Common myeloid progenitor, CD34-positive (primary cell): ENCODE measurements around the gene CRTAP.
"Not testable (repeated sequence)": the region's sequence is repeated elsewhere in the genome, so short reads cannot be mapped to it uniquely, and the experiment has no call there.

Experiments used
- CTCF ChIA-PET: fragments of 350-600 bp; sonication (Branson Sonifier 250); formaldehyde crosslinking; loops from one replicate; lab custom pipeline; 2021; ENCODE audit warnings: antibody characterized with exemption; lab: Charles Lee
- POLR2A ChIA-PET: fragments of 350-600 bp; sonication (Branson Sonifier 250); formaldehyde crosslinking; loops from one replicate; lab custom pipeline; 2021; ENCODE audit warnings: antibody characterized with exemption; lab: Charles Lee
- DNase-seq, 3 donors: peaks; one replicate each; pipeline versions ENCODE4 v3.0.0 to v3.0.0-alpha.2; 2013
- H3K27ac ChIP-seq, 2 experiments: 1 replicate in 1 of 2; 2 replicates in 1 of 2; pipeline ENCODE4 v1.7.0; 2013; ENCODE audit warnings: inconsistent platforms in 2 of 2, low read length in 2 of 2, mild to moderate bottlenecking in 2 of 2, low read depth in 1 of 2, moderate library complexity in 1 of 2; ENCODE audit not compliant: severe bottlenecking in 2 of 2, insufficient read depth in 1 of 2, poor library complexity in 1 of 2
- H3K27me3 ChIP-seq, 5 experiments: replicated peaks in 2 of 5; 1 replicate in 3 of 5; 2 replicates in 2 of 5; pipeline versions ENCODE4 v1.6.1 to v1.7.0; 2013; ENCODE audit warnings: low read length in 4 of 5, mild to moderate bottlenecking in 2 of 5, moderate library complexity in 2 of 5, inconsistent platforms in 1 of 5; ENCODE audit not compliant: insufficient read depth in 5 of 5, control insufficient read depth in 4 of 5
- H3K36me3 ChIP-seq, 4 experiments: 1 replicate in 2 of 4; 2 replicates in 2 of 4; pipeline versions ENCODE4 v1.6.1 to v1.7.0; 2013; ENCODE audit warnings: low read length in 3 of 4, control low read depth in 1 of 4, mild to moderate bottlenecking in 1 of 4; ENCODE audit not compliant: control insufficient read depth in 4 of 4, insufficient read depth in 4 of 4
- H3K4me1 ChIP-seq, 4 experiments: 1 replicate in 3 of 4; 2 replicates in 1 of 4; pipeline versions ENCODE4 v1.6.1 to v1.7.1; 2013; ENCODE audit warnings: low read length in 3 of 4, mild to moderate bottlenecking in 3 of 4, control low read depth in 1 of 4, inconsistent platforms in 1 of 4, moderate library complexity in 1 of 4; ENCODE audit not compliant: control insufficient read depth in 4 of 4, insufficient read depth in 4 of 4; ENCODE audit errors: control extremely low read depth in 1 of 4
- H3K4me3 ChIP-seq, 7 experiments: 1 replicate in 4 of 7; 2 replicates in 3 of 7; pipeline versions ENCODE4 v1.5.1 to v1.7.0; 2013; ENCODE audit warnings: mild to moderate bottlenecking in 7 of 7, low read length in 6 of 7, moderate library complexity in 6 of 7, inconsistent platforms in 2 of 7, low read depth in 2 of 7, control low read depth in 1 of 7; ENCODE audit not compliant: insufficient read depth in 4 of 7, control insufficient read depth in 1 of 7; ENCODE audit errors: extremely low read depth in 1 of 7
- H3K9me3 ChIP-seq, 5 experiments: 1 replicate in 4 of 5; 2 replicates in 1 of 5; pipeline versions ENCODE4 v1.6.1 to v1.7.1; 2013; ENCODE audit warnings: low read length in 4 of 5, mild to moderate bottlenecking in 2 of 5, inconsistent platforms in 1 of 5, low read depth in 1 of 5, moderate library complexity in 1 of 5; ENCODE audit not compliant: control insufficient read depth in 4 of 5, insufficient read depth in 2 of 5; ENCODE audit errors: control extremely low read depth in 1 of 5
- WGBS: methylation state at CpG from one replicate; pipeline ENCODE4 v1.1.5; 2013; ENCODE audit not compliant: insufficient coverage; 5-methylcytosine and 5-hydroxymethylcytosine counted together

CRTAP gene

GRCh38 chr3:33153782-33154181 is 40.0 kb downstream of the CRTAP start:
- Histone ChIP-seq H3K4me1 (peaks cover 0 to 8% (median 5%) of the 10 kb centered on the region in 4 experiments), H3K36me3 (no peaks in the 10 kb centered on the region), H3K4me3 (no peak overlapping the region), H3K27ac (no peak overlapping the region), H3K9me3 (no peaks in the 10 kb centered on the region), H3K27me3 (no peaks in the 10 kb centered on the region)
- 81% methylated on average over 3 of the region's 4 CpGs for WGBS
- ChIA-PET CTCF (no interaction called here), POLR2A (no interaction called here)
- no peak for DNase-seq

DNA sequence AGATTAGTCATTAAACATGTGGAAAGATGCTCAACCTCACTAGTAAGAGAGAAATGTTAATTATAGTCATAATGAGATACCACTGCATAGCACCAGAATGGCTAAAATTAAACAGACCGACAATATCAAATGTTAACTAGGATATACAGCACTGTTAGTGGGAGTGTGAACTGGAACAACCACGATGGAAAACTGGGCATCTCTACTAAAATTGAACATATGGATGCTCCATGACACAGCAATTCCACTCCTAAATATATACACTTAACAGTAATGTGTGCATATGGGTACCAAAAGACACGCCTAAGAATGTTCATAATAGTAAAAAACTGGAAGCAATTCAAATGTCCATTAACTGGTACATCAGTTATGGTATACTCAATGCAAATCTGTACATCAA is 41.5 kb downstream of the CRTAP start:
- H3K4me3 ChIP-seq: no peak overlapping the region
- no CpG with 5 or more reads among the region's 3 CpGs for WGBS
- no peaks in the 10 kb centered on the region for H3K36me3 ChIP-seq
- H3K27me3 ChIP-seq: no peaks in the 10 kb centered on the region
- H3K27ac ChIP-seq: no peak overlapping the region
- DNase-seq: no peak
- CTCF ChIA-PET: no interaction called here
- POLR2A ChIA-PET: no interaction called here
- H3K9me3 ChIP-seq: no peaks in the 10 kb centered on the region
- H3K4me1 ChIP-seq: no peaks in the 10 kb centered on the region

- WGBS: 100% methylated on average over 1 of the region's 4 CpGs
- DNase-seq: no peak
- H3K4me3 ChIP-seq: no peak overlapping the region
- ChIA-PET POLR2A (no interaction called here), CTCF (no interaction called here)
- no peaks in the 10 kb centered on the region for H3K36me3 ChIP-seq
- H3K9me3 ChIP-seq: no peaks in the 10 kb centered on the region
- H3K27ac ChIP-seq: no peak overlapping the region
- no peaks in the 10 kb centered on the region for H3K4me1 ChIP-seq
- no peaks in the 10 kb centered on the region for H3K27me3 ChIP-seq
These were observed 45.4 kb downstream of the CRTAP start for GRCh38 chr3:33159234-33159633.

- no peaks in the 10 kb centered on the region for H3K36me3 ChIP-seq
- 100% methylated on average over 2 of the region's 3 CpGs for WGBS
- H3K27ac ChIP-seq: no peak overlapping the region
- CTCF ChIA-PET: no interaction called here
- no peaks in the 10 kb centered on the region for H3K27me3 ChIP-seq
- DNase-seq: no peak
- no peak overlapping the region for H3K4me3 ChIP-seq
- no peaks in the 10 kb centered on the region for H3K4me1 ChIP-seq
- H3K9me3 ChIP-seq: no peaks in the 10 kb centered on the region
- POLR2A ChIA-PET: no interaction called here
These were observed 46.2 kb downstream of the CRTAP start for GRCh38 chr3:33159981-33160380.

DNA sequence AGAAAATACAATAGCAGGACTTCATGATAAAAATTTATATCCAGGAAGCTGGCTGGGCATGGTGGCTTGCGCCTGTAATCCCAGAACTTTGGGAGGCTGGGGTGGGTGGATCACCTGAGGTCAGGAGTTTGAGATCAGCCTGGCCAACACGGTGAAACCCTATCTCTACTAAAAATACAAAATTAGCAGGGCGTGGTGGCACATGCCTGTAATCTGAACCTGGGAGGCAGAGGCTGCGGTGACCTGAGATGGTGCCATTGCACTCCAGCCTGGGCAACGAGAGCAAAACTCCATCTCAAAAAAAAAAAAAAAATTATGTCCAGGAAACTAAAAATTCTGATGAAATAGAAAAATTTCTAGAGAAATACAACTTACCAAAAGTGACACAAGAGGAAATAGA is 48.8 kb downstream of the CRTAP start:
- CTCF ChIA-PET, H3K27me3 ChIP-seq, H3K27ac ChIP-seq, H3K4me1 ChIP-seq, DNase-seq, H3K36me3 ChIP-seq, POLR2A ChIA-PET, H3K9me3 ChIP-seq, H3K4me3 ChIP-seq: not testable (repeated sequence)
- 86% methylated on average over 1 of the region's 5 CpGs for WGBS

DNA sequence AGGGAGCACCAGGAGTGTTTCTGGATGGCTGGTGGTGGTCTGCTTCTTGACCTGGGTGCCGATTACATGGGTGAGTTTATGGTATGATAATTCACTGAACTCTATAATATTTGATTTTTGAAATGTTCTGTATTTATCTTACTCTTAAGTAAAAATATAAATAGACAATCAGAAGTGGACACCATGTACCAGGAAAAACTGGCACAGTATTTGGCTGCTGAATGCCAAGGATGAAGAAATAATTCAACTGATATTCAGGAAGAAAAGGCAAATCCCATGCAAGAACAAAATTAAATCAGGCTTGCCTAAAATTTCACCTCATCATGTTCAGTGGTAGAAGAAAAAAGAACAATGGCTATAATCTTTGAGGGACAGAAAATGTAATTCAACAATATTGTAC is 51.6 kb downstream of the CRTAP start:
- Histone ChIP-seq H3K36me3 (no peaks in the 10 kb centered on the region), H3K4me1 (no peaks in the 10 kb centered on the region), H3K27me3 (no peaks in the 10 kb centered on the region), H3K9me3 (no peaks in the 10 kb centered on the region), H3K27ac (no peak overlapping the region), H3K4me3 (no peak overlapping the region)
- no peak for DNase-seq
- POLR2A ChIA-PET: no interaction called here
- WGBS: no CpG with 5 or more reads among the region's 1 CpG
- CTCF ChIA-PET: no interaction called here

- POLR2A ChIA-PET: no interaction called here
- WGBS: 100% methylated on average over 1 of the region's 2 CpGs
- CTCF ChIA-PET: no interaction called here
These were observed 52.3 kb downstream of the CRTAP start for GRCh38 chr3:33166095-33166494.

More at GRCh38 chr3:33166095-33166494, 52.3 kb downstream of the CRTAP start:
- no peaks in the 10 kb centered on the region for H3K27me3 ChIP-seq
- H3K9me3 ChIP-seq: no peaks in the 10 kb centered on the region
- H3K4me3 ChIP-seq: no peak overlapping the region
- no peaks in the 10 kb centered on the region for H3K4me1 ChIP-seq
- no peak overlapping the region for H3K27ac ChIP-seq
- DNase-seq: no peak
- H3K36me3 ChIP-seq: no peaks in the 10 kb centered on the region
